Activated naive CD4-positive, alpha-beta T cell treated with anti-CD3 and anti-CD28 coated beads, Interleukin-2, amount 10 ng/mL, durations not matched to agents 5 hours and 36 hours (primary cell): ENCODE measurements around the gene FZD4. TPM values are rescaled to one million over a fixed set of nuclear protein-coding genes. Genes with fewer than 3 reads are reported as not detected.

Experiments
- total RNA-seq, 2 experiments: library from RNA; stranded (reverse); gene quantifications; one replicate each; pipeline ENCODE4 v1.2.3, GENCODE V29; 2021

FZD4 gene
- total RNA-seq = not detected

GRCh38 chr11:86955361-86956120 lies at the start of gene FZD4:
Gene FZD4 (minus strand): TSS chr11:86955395. CDS start chr11:86955085, 310 bp downstream.

Other genes with a start within 250 kb of the FZD4 start
- 1 to 10 TPM in 1 of 2 experiments, under 1 TPM in 1; 0.35 to 1.1 TPM for gene PRSS23, start 154.9 kb downstream of the FZD4 start, total RNA-seq
- 10 to 100 TPM; 37.4 to 45.3 TPM for gene TMEM135, start 82.5 kb upstream of the FZD4 start, total RNA-seq